Measurements from ENCODE around the gene LDLRAP1.

The LDLRAP1 gene

DNA sequence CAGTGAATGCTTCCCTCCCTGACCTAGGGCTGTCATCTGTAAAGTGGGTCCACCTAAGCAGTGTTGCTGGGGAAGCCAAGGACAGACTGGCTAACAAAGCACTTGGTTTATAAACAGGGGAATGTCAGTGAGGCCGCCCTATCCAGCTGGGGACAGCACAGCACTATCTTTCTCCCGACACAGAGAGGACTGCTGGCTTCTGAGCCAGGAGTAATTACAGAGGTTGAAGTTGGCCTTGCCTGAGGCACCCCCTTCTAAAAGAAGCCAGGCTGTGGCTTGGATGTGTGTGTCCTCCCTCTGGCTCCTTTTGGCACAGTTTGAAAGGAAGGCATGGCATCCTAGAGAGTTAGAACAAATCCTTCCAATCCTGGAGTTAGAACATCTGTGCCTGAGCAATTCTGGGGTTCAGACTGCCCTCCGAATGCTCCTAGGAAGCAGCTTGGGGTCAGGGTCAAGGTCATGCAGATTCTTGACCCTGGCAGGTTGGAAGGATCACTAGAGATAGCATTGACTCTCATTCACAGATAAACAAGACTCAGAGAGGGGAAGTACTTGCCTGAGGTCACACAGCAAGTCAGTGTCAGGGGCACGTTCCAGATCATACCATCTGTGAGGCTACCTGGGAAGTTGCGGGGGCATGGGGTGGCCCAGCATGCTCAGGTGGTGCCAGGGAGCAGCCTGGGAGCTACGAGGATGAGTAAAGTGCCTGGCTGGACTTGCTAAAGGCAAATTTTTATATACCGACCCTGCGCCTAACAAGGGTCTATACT, 1.3 kb upstream of the LDLRAP1 start:
- in situ Hi-C loops (cut with HindIII; ENCODE audit: low sequenced_read_pairs): no loop called here

GRCh38 chr1:25543005-25543424, 391 bp upstream of the LDLRAP1 start:
- in situ Hi-C loops (cut with HindIII; ENCODE audit: low sequenced_read_pairs): no loop called here

DNA sequence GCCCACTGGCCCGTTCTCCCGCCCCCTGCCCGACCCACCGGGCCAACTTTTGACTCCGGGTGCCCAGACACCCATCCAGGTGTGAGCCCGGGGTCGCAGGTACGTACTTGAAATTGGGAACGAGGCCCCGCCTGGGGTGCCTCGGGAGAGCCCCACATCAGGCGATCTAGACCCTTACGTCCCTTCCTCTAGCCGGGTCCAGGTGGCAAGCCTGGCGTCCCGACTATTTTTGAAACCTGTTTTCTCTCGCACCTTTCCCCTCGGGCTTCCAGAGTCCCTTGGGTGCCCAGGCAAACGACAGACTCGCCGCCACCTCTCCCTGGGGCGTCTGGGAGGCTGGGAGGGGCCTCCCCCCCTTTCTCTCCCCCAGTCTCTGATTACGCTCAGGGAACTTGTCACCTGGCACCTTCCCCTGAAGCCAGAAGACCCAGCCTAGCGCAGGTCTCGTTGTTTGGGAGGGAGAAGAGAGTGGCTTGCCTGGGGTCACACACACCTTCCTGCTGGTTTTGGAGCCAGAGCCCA, 898 bp downstream of the LDLRAP1 start:
- in situ Hi-C loops (cut with HindIII; ENCODE audit: low sequenced_read_pairs): no loop called here

- in situ Hi-C loops (cut with HindIII; ENCODE audit: low sequenced_read_pairs): no loop called here
These were observed 1.4 kb downstream of the LDLRAP1 start for GRCh38 chr1:25544819-25545218.

DNA sequence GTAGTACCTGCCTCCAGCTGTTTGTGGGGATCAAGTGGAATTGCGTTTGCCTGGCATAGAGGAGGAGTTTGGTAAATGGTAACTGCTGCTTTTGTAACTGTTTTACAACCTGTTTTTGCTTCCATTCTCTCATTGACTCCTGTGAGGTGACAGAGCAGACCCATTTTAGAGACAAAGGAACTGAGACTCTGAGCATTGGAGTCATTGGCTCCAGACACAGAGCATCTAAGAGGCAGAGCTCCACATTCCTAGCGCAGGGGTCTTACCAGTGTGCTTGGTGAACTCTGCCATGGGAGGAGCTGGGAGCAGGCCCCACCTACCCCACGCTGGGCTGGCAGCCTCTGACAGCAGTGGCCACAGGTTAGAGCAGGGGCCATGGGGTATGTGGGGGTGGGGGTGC, 2.4 kb downstream of the LDLRAP1 start:
- in situ Hi-C loops (cut with HindIII; ENCODE audit: low sequenced_read_pairs): no loop called here

- in situ Hi-C loops (cut with HindIII; ENCODE audit: low sequenced_read_pairs): no loop called here
These were observed 2.8 kb downstream of the LDLRAP1 start for GRCh38 chr1:25546193-25546592.

DNA sequence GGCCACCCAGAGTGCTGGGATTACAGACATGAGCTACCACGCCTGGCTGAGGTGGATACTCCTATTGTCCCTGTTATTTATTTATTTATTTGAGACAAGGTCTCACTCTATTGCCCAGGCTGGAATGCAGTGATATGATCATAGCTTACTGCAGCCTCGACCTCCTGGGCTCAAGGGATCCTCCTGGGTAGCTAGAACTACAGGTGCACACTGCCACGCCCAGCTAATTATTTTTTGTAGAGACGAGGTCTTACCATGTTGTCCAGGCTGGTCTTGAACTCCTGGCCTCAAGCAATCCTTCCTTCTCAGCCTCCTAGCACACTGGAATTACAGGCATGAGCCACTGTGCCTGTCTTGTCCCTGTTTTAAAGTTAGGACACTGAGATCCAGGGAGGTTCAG, 5.2 kb downstream of the LDLRAP1 start:
- in situ Hi-C loops (cut with HindIII; ENCODE audit: low sequenced_read_pairs): no loop called here

DNA sequence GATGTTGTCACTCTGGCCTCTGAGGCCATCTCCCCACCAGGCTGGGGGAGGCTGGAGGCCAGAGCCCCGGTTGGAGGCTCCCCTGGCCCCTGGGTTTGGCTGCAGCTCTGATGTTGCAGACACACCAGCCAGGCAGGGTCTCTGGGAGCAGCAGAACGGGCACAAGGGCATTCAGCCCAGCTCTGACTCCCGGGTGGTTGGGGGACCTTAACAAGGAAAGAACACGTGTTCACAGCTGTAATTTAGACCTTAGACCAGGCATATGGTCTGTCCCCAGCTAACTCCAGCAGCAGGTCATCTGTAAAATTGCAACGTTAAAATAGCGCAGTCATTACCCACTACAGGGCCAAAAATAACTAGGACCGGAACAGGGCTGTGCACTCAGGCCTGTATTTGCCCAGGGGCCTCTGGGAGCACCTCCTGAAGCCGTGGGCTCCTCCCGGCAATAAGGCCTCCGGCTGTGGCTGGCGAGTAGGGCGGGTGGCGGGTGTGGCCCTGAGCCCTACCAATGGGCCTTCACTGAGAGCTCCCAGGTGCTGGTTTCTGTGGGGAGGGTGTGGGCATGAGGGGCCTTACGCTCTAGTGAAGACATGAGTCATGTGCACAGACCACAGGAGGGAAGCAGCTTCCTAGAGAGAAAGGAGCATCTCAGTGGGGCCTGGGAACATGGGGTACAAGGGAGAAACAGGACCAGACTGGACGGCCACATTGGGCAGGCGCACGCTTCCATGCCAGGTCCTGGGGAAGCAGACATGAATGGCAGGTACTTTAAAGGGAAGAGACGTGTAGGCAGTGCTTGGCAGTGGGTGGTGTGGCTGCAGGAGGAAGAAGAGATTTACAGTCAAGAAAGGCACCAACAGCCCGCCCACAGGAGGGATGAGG, 6.1 kb downstream of the LDLRAP1 start:
- in situ Hi-C loops (cut with HindIII; ENCODE audit: low sequenced_read_pairs): no loop called here

GRCh38 chr1:25550155-25550506, 6.7 kb downstream of the LDLRAP1 start:
- in situ Hi-C loops (cut with HindIII; ENCODE audit: low sequenced_read_pairs): no loop called here

DNA sequence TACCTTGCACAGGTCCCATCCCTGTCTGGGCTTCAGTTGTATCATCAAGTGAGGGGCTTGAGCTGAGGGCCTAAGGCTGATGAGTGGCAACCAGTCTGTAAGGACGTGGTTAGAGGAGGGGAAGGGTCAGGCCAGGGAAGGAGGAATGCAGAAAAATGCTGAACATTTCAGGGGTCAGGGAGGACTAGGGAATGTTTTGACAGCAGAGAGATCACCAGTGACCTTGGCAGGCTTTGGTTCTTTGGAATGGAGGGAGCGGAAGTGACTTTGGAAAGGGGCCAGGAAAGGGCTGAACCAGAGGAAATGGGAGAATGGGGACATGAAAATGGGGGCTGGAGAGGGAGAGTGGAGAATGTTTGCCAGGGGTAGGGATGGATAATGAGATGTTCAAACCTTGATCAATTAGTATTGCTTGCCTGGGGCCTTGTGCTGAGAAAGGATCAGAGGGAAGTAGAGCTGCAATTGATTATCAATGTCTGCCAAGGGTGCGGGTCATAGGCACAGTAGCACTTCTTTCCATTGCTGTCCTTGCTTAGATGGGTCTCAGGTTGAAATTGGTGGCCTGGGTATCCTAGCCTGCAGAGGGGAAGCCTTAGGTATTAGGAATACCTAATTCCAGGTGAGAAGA, 7.4 kb downstream of the LDLRAP1 start:
- in situ Hi-C loops (cut with HindIII; ENCODE audit: low sequenced_read_pairs): no loop called here

- in situ Hi-C loops (cut with HindIII; ENCODE audit: low sequenced_read_pairs): no loop called here
These were observed 10.5 kb downstream of the LDLRAP1 start for GRCh38 chr1:25553749-25554429.

- in situ Hi-C loops (cut with HindIII; ENCODE audit: low sequenced_read_pairs): no loop called here
These were observed 11.0 kb downstream of the LDLRAP1 start for GRCh38 chr1:25554430-25554780.

- in situ Hi-C loops (cut with HindIII; ENCODE audit: low sequenced_read_pairs): no loop called here
These were observed 11.7 kb downstream of the LDLRAP1 start for GRCh38 chr1:25554886-25555752.

GRCh38 chr1:25555753-25556092, 12.3 kb downstream of the LDLRAP1 start:
- in situ Hi-C loops (cut with HindIII; ENCODE audit: low sequenced_read_pairs): no loop called here

DNA sequence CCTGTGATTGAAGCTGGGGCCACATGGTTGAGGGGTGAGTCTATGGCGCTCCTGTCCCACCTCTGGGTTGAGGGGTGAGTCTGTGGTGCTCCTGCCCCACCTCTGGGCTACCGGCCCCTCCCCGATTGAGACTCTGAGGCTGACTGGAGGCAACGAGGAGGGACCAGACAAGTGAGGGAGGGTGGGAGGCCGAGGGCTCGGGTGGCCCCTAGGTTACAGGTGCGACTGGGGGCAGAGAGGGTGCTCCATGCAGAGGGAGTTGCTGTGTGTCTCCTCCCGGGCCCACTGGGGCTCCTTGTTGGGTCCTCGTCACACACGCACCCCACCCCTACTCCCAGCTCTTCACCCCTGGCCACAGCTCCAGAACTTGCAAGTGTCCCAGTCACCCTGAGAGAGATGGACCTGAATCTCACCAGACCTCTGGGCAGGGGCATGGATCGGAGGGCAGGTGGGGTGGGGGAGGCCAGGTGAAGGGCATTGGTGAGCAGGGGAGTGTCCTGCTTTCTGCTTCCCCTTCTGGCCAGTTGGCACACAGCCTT, 12.8 kb downstream of the LDLRAP1 start:
- in situ Hi-C loops (cut with HindIII; ENCODE audit: low sequenced_read_pairs): no loop called here

DNA sequence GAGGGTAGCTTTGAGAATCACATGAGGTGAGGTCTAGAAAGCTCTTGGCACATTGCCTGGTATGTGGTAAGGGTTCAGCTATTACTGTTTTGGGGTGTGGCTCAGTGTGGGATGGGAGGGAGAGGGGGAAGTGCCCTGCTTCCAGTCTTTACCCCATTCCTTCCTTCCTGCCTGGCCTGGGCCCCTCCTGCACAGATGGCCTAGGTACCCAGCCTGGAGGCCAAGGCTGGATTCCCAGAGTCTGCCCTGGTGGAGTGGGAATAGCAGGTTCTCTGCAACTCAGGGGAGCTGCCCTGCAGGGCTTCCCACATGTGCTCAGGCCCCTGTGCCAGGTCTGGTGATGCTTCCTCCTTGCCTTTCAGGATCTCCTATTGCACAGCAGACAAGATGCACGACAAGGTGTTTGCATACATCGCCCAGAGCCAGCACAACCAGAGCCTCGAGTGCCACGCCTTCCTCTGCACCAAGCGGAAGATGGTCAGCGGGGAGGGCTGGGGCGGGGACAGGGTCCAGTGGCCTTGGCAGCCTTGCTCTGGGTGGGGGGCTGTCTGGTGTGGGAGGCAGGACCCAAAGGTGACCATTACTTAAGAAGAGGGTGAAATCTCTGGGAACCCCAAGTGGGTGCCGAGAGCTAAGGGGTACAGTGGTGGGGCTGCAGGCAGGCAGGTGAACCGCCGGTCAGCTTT, 13.5 kb downstream of the LDLRAP1 start:
- in situ Hi-C loops (cut with HindIII; ENCODE audit: low sequenced_read_pairs): no loop called here

DNA sequence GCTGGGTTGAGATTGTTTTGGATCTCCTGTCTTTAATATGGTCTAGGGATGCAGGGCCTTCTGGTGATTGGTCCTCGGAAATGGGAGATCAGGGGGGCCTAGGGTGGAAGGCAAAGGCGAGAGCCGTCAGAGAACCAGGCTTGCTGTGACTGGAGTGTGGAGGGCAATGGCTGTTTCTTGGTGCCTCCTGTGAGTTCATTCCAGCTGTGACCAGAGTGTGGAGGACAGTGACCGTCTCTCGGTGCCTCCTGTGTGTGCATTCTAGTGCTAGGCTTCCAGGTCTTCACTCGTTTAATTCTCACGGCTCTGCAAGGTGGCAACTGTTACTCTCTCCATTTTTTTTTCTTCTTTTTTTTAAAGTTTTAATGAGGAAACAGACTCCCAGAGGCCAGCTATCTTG, 14.1 kb downstream of the LDLRAP1 start:
- in situ Hi-C loops (cut with HindIII; ENCODE audit: low sequenced_read_pairs): no loop called here

GRCh38 chr1:25559031-25559430, 15.6 kb downstream of the LDLRAP1 start:
- in situ Hi-C loops (cut with HindIII; ENCODE audit: low sequenced_read_pairs): no loop called here

DNA sequence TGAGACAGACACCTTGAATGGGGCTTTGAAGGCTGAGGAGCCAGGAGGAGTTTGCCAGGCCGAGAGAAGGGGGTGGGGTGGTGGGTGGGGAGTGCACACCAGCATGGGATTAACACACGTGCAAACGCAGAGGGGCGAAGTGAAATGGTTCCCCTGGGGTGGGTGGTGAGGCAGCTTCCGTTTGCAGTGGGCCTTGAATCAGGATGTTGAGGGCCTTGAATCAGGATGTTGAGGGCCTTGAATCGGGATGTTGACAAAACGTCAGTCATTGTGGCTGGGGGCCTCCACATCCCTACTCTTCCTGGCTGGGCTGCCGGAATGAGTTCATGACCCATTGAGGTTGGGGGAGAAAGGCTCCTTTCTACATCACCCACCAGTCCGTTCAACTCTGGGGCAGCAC, 16.6 kb downstream of the LDLRAP1 start:
- in situ Hi-C loops (cut with HindIII; ENCODE audit: low sequenced_read_pairs): no loop called here
